Sigmoid colon (tissue), 4 donors: Measurements from ENCODE around the gene HS3ST3B1.

ENCODE experiments used
- EP300 ChIP-seq, 4 donors: sonication (generic); formaldehyde crosslinking; IDR thresholded peaks; one replicate each; pipeline ENCODE4 v1.6.1; 2017; ENCODE audit warnings: antibody characterized with exemption in 4 of 4
- POLR2A ChIP-seq, 2 donors: fragments of 450-650 bp; IDR thresholded peaks; one replicate each; pipeline ENCODE4 v1.6.1; 2016; ENCODE audit warnings: antibody characterized with exemption in 2 of 2, mild to moderate bottlenecking in 2 of 2, moderate library complexity in 2 of 2
- TF ChIP-seq, protein P1 (sequence below), 4 experiments: fragments of 450-650 bp in 3 of 4; fragments of 200-600 bp in 1 of 4; IDR thresholded peaks; one replicate each; pipeline ENCODE4 v1.5.1; 2016 to 2019; ENCODE audit warnings: antibody characterized with exemption in 4 of 4, mild to moderate bottlenecking in 3 of 4, moderate library complexity in 2 of 4

DNA sequence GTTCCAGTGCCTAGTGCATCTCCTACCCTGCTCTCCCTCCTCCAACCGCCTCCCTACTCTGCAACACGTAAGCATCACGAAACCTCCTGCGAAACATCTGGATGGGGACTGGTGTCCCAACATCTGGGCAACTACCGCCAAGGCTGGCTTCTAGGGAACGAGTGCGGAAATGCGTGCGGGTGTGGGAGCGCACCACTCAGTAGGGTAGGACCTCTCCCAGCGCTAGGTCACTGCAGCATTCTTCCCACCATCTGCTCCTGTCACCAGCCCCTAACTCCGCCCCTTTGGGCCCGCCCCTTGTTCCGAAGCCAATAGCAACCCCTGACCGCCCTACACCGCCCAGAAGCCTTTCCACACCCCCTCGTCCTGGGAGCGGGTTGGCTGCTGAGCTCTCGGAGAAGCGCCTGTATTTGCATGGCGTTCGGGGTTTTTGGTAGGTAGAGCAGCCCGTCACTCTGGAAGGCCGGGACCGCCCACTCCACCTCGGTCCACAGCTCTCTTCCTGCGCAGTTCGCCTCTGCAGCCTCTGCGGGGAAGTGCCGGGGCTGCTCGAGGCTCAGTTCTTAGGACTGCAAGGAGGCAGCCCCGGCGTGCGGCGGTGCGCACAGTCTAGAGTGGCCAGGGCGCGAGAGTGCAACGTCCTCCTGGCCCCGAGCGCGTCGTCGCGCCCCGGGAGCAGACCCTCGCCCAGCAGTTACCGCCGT, at the start of gene HS3ST3B1:
- TF ChIP-seq POLR2A (IDR thresholded peaks at IDR 0.05), result peak in 1 of 2 donors; percentile 39
- TF ChIP-seq, protein P1, sequence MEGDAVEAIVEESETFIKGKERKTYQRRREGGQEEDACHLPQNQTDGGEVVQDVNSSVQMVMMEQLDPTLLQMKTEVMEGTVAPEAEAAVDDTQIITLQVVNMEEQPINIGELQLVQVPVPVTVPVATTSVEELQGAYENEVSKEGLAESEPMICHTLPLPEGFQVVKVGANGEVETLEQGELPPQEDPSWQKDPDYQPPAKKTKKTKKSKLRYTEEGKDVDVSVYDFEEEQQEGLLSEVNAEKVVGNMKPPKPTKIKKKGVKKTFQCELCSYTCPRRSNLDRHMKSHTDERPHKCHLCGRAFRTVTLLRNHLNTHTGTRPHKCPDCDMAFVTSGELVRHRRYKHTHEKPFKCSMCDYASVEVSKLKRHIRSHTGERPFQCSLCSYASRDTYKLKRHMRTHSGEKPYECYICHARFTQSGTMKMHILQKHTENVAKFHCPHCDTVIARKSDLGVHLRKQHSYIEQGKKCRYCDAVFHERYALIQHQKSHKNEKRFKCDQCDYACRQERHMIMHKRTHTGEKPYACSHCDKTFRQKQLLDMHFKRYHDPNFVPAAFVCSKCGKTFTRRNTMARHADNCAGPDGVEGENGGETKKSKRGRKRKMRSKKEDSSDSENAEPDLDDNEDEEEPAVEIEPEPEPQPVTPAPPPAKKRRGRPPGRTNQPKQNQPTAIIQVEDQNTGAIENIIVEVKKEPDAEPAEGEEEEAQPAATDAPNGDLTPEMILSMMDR (IDR thresholded peaks at IDR 0.05), result no peak
- no peak for TF ChIP-seq EP300 (IDR thresholded peaks at IDR 0.05)
